Measurements from ENCODE around the gene LEF1.

DNA sequence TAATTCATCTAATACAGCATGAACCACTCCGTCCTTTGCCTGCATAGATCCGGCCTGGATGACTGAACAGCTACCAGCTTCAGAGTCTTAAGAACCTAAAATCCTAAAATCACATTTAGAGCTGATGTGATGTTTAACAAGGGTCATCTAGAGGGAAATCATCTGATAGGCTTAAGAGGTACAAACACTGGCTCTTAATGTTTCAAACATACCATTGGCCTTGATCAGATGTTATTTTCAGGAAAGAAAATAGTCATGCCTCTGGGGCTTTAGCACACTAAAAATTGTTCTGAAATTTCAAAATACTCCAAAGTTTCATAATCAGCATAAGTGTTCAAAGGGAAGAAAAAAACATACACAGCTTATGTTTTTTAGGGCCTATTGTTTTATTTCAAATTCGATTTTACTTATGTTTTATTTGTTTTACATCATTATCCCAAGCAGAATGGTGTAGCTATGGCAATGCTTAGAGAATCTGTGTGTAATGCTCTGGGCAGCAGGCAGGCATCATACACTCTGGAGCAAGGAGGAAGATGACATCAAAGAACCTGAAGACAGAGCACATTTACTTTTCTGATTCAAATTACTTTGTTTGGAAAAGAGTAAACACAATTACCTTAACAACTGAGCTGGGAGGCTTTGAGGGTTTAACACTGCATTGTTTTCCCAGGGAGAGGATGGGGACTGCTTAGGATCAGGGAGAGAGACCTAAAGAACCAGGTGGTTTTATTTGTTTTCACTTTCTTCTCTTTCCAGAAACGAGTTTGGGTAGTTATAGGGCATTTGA lies 25.3 kb upstream of the LEF1 start:
- TF ChIP-seq, protein P1, sequence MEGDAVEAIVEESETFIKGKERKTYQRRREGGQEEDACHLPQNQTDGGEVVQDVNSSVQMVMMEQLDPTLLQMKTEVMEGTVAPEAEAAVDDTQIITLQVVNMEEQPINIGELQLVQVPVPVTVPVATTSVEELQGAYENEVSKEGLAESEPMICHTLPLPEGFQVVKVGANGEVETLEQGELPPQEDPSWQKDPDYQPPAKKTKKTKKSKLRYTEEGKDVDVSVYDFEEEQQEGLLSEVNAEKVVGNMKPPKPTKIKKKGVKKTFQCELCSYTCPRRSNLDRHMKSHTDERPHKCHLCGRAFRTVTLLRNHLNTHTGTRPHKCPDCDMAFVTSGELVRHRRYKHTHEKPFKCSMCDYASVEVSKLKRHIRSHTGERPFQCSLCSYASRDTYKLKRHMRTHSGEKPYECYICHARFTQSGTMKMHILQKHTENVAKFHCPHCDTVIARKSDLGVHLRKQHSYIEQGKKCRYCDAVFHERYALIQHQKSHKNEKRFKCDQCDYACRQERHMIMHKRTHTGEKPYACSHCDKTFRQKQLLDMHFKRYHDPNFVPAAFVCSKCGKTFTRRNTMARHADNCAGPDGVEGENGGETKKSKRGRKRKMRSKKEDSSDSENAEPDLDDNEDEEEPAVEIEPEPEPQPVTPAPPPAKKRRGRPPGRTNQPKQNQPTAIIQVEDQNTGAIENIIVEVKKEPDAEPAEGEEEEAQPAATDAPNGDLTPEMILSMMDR (IDR thresholded peaks at IDR 0.05) = no peak
- TF ChIP-seq POLR2A (IDR thresholded peaks at IDR 0.05) = no peak
- no peak for TF ChIP-seq POLR2AphosphoS5 (IDR thresholded peaks at IDR 0.05)

Measured in prostate gland (tissue), 2 donors.